ENCODE data around the gene GAL3ST1. TPM values are rescaled to one million over a fixed set of nuclear protein-coding genes. Genes with fewer than 3 reads are reported as not detected.

The GAL3ST1 gene
- total and polyA plus RNA-seq, 4 donors: 1.0 to 19.4 (median 1.5) TPM

- no peak for TF ChIP-seq GABPA (IDR thresholded peaks at IDR 0.05 in 1 of 2, conservative IDR thresholded peaks at IDR 0.05 in 1 of 2)
- no peak for TF ChIP-seq SP1 (IDR thresholded peaks at IDR 0.05)
- TF ChIP-seq TAF1 (conservative IDR thresholded peaks at IDR 0.05): no peak
- TF ChIP-seq, protein P1, sequence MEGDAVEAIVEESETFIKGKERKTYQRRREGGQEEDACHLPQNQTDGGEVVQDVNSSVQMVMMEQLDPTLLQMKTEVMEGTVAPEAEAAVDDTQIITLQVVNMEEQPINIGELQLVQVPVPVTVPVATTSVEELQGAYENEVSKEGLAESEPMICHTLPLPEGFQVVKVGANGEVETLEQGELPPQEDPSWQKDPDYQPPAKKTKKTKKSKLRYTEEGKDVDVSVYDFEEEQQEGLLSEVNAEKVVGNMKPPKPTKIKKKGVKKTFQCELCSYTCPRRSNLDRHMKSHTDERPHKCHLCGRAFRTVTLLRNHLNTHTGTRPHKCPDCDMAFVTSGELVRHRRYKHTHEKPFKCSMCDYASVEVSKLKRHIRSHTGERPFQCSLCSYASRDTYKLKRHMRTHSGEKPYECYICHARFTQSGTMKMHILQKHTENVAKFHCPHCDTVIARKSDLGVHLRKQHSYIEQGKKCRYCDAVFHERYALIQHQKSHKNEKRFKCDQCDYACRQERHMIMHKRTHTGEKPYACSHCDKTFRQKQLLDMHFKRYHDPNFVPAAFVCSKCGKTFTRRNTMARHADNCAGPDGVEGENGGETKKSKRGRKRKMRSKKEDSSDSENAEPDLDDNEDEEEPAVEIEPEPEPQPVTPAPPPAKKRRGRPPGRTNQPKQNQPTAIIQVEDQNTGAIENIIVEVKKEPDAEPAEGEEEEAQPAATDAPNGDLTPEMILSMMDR (IDR thresholded peaks at IDR 0.05; ENCODE audit: low read depth, low read length, missing input control): no peak
- no peak for TF ChIP-seq FOXA1 (IDR thresholded peaks at IDR 0.05)
- no peak for TF ChIP-seq HNF4A (conservative IDR thresholded peaks at IDR 0.05)
- no peak for TF ChIP-seq NR2F2 (IDR thresholded peaks at IDR 0.05)
- no peaks in the 10 kb centered on the region for H3K36me3 ChIP-seq (ENCODE audit: control insufficient read depth in 4 of 4, insufficient read depth in 3 of 4, low read depth in 1 of 4, low read length in 3 of 4)
- H3K27ac ChIP-seq (ENCODE audit: low read depth in 1 of 2, low read length in 2 of 2): no peak overlapping the region
- peaks cover 3 to 28% (median 16%) of the 10 kb centered on the region in 4 donors for H3K4me1 ChIP-seq (ENCODE audit: control insufficient read depth in 4 of 4, insufficient read depth in 4 of 4, low read length in 3 of 4)
- no peak overlapping the region for H3K4me3 ChIP-seq (ENCODE audit: low read depth in 1 of 3, low read length in 3 of 3)
- H3K27me3 ChIP-seq (ENCODE audit: control insufficient read depth in 4 of 4, insufficient read depth in 4 of 4, low read length in 3 of 4): no peaks in the 10 kb centered on the region
- no peaks in the 10 kb centered on the region for H3K9me3 ChIP-seq (ENCODE audit: control insufficient read depth in 4 of 4, low read length in 3 of 4)
- 86% methylated on average over 7 of the region's 7 CpGs for WGBS
- H3K9ac ChIP-seq (ENCODE audit: low read depth in 1 of 2, low read length in 2 of 2): no peak overlapping the region
- DNase-seq (ENCODE audit: low spot score): no peak
Measured at GRCh38 chr22:30607939-30608338, 33.5 kb upstream of the GAL3ST1 start.

- TF ChIP-seq JUND (IDR thresholded peaks at IDR 0.05) (no peak), SP1 (IDR thresholded peaks at IDR 0.05) (no peak), RXRA (IDR thresholded peaks at IDR 0.05) (no peak), YY1 (IDR thresholded peaks at IDR 0.05) (no peak), FOXA1 (IDR thresholded peaks at IDR 0.05) (no peak), EGR1 (IDR thresholded peaks at IDR 0.05; ENCODE audit: low read depth in 2 of 2) (no peak)
- H3K27ac ChIP-seq (ENCODE audit: low read depth in 1 of 2, low read length in 2 of 2): peak overlapping the region; percentile 9 to 42
- no peaks in the 10 kb centered on the region for H3K36me3 ChIP-seq (ENCODE audit: control insufficient read depth in 4 of 4, insufficient read depth in 3 of 4, low read depth in 1 of 4, low read length in 3 of 4)
- H3K9me3 ChIP-seq (ENCODE audit: control insufficient read depth in 4 of 4, low read length in 3 of 4): no peaks in the 10 kb centered on the region
- 80% methylated on average over 7 of the region's 7 CpGs for WGBS
- H3K4me1 ChIP-seq (ENCODE audit: control insufficient read depth in 4 of 4, insufficient read depth in 4 of 4, low read length in 3 of 4): peaks cover 3 to 28% (median 16%) of the 10 kb centered on the region in 4 donors
- DNase-seq (ENCODE audit: low spot score): no peak
- H3K9ac ChIP-seq (ENCODE audit: low read depth in 1 of 2, low read length in 2 of 2): peak overlapping the region; percentile 10 to 15
- H3K4me3 ChIP-seq (ENCODE audit: low read depth in 1 of 3, low read length in 3 of 3): peak overlapping the region; percentile 75 to 84 (median 79)
- no peaks in the 10 kb centered on the region for H3K27me3 ChIP-seq (ENCODE audit: control insufficient read depth in 4 of 4, insufficient read depth in 4 of 4, low read length in 3 of 4)
Measured at GRCh38 chr22:30607300-30607930, 33.0 kb upstream of the GAL3ST1 start.

DNA sequence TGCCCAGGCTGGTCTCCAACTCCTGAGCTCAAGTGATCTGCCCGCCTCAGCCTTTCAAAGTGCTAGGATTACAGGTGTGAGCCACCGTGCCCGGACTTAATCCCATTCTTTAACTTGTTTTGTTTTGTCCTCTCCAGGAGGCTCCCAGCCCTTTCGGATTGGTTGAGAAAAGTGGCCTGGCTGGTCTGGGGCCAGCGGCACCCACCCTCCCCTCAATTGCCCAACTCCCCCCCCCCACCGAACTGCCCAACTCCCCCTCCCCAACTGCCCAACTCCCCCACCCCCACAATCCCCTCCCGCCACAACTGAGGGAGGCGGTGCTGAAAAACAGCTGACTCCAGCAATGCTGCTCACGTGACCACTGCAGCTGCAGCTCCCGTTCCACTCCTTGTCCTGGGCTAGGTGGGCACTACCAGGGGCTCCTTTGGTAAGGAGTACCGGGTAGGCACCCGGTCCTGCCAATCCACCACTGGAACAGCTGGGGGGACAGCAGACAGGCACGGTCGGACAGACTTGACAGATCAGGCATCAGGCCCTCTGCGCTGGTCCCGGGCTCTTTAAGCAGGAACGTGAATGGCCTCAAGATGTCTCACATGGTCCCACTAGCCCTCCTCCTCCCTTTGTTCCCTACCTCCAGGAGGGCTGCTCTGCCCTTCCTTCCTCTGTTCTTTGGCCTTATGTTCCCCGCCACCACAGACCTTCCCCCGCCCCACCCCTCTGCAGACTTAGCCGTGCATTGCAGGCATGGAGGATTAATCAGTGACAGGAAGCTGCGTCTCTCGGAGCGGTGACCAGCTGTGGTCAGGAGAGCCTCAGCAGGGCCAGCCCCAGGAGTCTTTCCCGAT lies 32.2 kb upstream of the GAL3ST1 start, which contains the start of gene TCN2:
Gene TCN2 (plus strand): TSS at position 720 of the 845 bp plus-strand sequence. CDS start 158 bp downstream, outside the sequence.
- peak; percentile 68 for DNase-seq (ENCODE audit: low spot score)
- Histone ChIP-seq H3K27ac (ENCODE audit: low read depth in 1 of 2, low read length in 2 of 2) (peak within 1 kb of the TSS; percentile 40 to 42), H3K9ac (ENCODE audit: low read depth in 1 of 2, low read length in 2 of 2) (peak within 1 kb of the TSS; percentile 22 to 39), H3K27me3 (ENCODE audit: control insufficient read depth in 4 of 4, insufficient read depth in 4 of 4, low read length in 3 of 4) (no peaks in the 10 kb centered on the region), H3K36me3 (ENCODE audit: control insufficient read depth in 4 of 4, insufficient read depth in 3 of 4, low read depth in 1 of 4, low read length in 3 of 4) (no peaks in the 10 kb centered on the region), H3K4me1 (ENCODE audit: control insufficient read depth in 4 of 4, insufficient read depth in 4 of 4, low read length in 3 of 4) (peaks cover 3 to 28% (median 16%) of the 10 kb centered on the region in 4 donors), H3K9me3 (ENCODE audit: control insufficient read depth in 4 of 4, low read length in 3 of 4) (no peaks in the 10 kb centered on the region), H3K4me3 (ENCODE audit: low read depth in 1 of 3, low read length in 3 of 3) (peak within 1 kb of the TSS; percentile 75 to 84 (median 79))
- 1% methylated on average over 24 of the region's 24 CpGs for WGBS
- TF ChIP-seq YY1 (IDR thresholded peaks at IDR 0.05): peak; percentile 14
- TF ChIP-seq SP1 (IDR thresholded peaks at IDR 0.05): peak; percentile 44
- TF ChIP-seq RXRA (IDR thresholded peaks at IDR 0.05): peak in 1 of 2 donors; percentile 10
- TF ChIP-seq, protein P2, sequence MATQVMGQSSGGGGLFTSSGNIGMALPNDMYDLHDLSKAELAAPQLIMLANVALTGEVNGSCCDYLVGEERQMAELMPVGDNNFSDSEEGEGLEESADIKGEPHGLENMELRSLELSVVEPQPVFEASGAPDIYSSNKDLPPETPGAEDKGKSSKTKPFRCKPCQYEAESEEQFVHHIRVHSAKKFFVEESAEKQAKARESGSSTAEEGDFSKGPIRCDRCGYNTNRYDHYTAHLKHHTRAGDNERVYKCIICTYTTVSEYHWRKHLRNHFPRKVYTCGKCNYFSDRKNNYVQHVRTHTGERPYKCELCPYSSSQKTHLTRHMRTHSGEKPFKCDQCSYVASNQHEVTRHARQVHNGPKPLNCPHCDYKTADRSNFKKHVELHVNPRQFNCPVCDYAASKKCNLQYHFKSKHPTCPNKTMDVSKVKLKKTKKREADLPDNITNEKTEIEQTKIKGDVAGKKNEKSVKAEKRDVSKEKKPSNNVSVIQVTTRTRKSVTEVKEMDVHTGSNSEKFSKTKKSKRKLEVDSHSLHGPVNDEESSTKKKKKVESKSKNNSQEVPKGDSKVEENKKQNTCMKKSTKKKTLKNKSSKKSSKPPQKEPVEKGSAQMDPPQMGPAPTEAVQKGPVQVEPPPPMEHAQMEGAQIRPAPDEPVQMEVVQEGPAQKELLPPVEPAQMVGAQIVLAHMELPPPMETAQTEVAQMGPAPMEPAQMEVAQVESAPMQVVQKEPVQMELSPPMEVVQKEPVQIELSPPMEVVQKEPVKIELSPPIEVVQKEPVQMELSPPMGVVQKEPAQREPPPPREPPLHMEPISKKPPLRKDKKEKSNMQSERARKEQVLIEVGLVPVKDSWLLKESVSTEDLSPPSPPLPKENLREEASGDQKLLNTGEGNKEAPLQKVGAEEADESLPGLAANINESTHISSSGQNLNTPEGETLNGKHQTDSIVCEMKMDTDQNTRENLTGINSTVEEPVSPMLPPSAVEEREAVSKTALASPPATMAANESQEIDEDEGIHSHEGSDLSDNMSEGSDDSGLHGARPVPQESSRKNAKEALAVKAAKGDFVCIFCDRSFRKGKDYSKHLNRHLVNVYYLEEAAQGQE (IDR thresholded peaks at IDR 0.05): peak; percentile 26
- no peak for TF ChIP-seq FOXA1 (IDR thresholded peaks at IDR 0.05)
- peak; percentile 95 for TF ChIP-seq NR2F2 (IDR thresholded peaks at IDR 0.05)

Measured in liver (tissue), 9 donors.